Measurements from ENCODE around the gene GPBP1L1.
"Not testable (repeated sequence)": the region's sequence is repeated elsewhere in the genome, so short reads cannot be mapped to it uniquely, and the experiment has no call there.

The GPBP1L1 gene, protein sequence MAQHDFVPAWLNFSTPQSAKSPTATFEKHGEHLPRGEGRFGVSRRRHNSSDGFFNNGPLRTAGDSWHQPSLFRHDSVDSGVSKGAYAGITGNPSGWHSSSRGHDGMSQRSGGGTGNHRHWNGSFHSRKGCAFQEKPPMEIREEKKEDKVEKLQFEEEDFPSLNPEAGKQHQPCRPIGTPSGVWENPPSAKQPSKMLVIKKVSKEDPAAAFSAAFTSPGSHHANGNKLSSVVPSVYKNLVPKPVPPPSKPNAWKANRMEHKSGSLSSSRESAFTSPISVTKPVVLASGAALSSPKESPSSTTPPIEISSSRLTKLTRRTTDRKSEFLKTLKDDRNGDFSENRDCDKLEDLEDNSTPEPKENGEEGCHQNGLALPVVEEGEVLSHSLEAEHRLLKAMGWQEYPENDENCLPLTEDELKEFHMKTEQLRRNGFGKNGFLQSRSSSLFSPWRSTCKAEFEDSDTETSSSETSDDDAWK

DNA sequence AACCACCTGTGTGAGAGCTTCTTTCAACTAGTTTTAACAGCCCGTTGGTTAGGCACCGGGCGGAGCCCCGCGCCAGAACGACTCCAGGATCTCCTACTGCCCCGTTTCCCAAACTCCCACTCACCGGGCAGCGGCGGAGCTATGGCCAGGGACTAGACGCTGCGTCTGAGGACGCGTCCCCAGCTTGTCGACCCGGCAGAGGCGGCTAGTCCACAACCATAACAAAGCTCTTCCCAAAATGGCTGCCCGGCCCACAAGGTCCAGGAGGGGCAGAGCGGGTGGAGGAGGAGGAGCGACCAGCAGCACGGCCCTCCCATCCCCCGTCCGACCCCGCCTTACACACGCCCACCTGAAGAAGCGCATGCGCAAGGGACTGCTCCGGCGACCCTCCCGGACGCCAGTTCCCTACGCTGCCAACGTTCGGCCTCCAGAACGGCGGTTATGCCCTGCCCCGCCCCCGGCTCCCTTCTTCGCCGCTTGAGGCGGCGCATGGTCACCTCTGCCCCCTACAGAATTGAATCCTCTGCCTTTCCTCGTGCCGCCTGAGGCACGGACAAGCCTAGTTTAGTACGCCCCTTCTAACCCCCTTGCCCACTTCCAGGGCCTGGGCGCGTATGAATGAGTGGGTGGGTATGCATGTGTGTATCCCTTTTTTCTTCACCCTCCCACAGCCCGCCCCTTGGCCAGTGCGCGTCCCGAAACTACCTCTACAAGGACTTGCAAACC, at the start of gene GPBP1L1:
TSS of gene GPBP1L1 (minus strand) at position 246 of the 726 bp plus-strand sequence. CDS start 27,446 bp downstream, outside the sequence.
- DNase-seq (ENCODE audit: extremely low read depth in 1 of 2, low read depth in 1 of 2), result peak; percentile 92 to 96

DNA sequence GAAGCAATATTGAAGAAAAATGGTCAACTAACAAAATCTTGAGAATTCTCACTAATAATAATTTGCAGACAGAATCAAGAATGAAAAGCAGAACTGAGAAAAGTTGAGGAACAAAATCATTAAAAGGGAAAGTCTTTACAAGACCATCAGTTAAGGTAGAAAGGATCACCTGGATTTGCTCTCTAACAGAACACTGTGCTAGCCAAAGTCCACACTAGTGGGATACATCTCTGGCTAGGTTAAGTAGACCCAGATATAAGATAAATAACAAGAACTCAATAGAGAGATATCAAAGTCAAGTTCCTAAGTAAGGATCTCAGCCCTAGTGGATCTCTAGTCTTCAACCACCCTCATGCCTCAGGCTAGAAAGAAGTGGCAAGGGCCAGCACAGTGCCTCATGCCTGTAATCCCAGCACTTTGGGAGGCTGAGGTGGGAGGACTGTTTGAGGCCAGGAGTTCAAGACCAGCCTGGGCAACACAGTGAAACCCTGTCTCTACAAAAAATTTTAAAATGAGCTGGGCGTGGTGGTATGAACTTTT, 44.5 kb upstream of the GPBP1L1 start:
- no peak for DNase-seq (ENCODE audit: extremely low read depth in 1 of 2, low read depth in 1 of 2)

DNA sequence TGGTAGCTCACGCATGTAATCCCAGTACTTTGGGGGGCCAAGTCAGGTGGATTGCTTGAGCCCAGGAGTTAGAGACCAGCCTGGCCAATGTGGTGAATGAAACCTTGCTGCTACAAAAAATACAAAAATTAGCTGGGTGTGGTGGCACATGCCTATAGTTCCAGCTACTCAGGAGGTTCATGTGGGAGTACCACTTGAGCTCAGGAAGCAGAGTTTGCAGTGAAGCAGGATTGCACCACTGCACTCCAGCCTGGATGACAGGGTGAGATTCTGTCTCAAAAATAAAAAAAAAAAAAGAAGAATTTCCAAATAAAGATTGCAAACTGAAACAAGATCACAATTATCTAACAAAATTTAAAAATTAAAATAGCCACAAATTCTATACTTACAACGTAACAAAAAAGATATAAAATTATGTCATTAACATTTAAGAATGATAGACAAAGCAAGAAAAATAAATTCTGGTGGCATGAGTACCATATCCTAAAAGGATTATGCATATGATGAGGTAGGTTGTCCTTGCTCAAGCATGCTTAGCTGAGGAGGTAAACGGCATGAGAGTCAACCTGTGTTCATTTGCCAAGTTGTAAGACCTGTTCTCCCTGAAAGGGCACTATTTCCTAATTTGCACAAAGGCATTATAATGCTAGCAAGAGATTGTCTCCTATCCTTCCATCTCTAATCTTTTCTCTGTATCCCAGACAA, 43.9 kb upstream of the GPBP1L1 start:
- DNase-seq (ENCODE audit: extremely low read depth in 1 of 2, low read depth in 1 of 2), result no peak

DNA sequence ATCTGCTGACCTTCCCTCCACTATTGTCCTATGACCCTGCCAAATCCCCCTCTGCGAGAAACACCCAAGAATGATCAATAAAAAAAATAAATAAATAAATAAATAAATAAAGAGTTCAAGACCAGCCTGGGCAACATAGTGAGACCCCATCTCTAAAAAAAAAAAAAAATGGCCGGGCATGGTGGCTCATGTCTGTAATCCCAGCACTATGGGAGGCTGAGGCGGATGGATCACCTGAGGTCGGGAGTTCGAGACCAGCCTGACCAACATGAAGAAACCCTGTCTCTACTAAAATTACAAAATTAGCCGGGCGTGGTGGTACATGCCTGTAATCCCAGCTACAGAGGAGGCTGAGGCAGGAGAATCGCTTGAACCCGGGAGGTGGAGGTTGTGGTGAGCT, 39.7 kb upstream of the GPBP1L1 start:
- DNase-seq (ENCODE audit: extremely low read depth in 1 of 2, low read depth in 1 of 2), result not testable (repeated sequence)

DNA sequence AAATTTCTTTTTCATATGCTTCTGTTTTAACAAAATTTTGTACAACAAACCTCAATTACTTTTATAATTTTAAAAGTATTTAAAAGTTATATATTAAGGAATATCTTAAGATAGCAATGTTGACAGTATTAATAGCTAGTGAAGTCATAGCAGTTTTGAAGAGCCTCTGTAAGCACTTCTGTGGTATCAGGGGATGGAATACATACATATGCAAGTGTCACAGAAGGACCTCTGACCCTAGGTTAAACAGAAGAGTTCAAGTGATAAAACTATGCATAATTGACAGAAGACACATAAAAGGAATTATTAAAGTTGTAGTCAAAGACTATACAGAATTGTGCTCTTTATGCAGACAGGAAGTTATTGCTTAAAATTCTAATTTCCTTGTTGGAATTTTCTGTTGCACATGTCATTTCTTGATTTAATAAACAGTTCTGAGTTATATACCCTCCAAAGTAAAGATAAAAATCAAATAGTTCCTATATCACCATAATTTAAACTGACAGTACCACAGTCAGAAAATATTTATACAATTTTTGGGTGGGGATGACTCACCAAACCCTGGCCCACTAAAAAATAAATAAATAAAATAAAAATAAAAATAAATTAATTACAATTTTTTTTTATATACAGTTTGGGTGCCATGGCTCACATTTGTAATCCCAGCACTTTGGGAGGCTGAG, 37.1 kb upstream of the GPBP1L1 start:
- DNase-seq (ENCODE audit: extremely low read depth in 1 of 2, low read depth in 1 of 2), result no peak

DNA sequence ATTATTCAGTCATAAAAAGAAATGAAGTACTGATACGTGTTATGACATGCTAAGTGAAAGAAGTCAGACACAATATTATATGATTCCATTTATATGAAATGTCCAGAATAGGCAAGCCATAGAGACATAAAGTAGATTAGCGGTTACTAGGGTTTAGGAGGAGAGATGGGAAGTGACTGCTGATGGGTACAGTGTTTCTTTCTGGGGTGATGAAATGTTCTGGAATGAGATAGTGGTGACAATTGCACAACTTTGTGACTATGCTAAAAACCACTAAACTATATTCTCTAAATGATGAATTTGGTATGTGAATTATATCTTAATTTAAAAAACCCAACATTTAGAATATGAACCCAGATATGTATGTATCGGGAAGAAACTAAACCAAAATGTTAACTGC, 36.5 kb upstream of the GPBP1L1 start:
- no peak for DNase-seq (ENCODE audit: extremely low read depth in 1 of 2, low read depth in 1 of 2)

DNA sequence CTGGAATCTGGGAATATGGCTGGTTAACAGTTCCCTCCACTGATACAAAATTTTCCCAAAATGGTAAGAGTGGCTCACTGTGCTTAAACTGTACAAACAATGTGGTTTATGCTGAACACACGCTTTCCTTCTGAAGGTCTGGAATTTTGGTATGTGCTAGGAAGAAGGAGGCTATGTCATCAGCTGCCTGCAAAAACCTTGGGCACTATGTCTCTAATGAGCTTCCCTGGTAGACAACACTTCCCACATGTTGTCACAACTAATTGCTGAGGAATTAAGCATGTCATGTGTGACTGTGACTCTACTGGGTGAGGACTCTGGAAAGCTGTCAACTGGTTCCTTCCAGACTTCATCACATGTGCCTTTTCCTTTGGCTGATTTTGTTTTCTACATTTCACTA, 34.9 kb upstream of the GPBP1L1 start:
- no peak for DNase-seq (ENCODE audit: extremely low read depth in 1 of 2, low read depth in 1 of 2)

DNA sequence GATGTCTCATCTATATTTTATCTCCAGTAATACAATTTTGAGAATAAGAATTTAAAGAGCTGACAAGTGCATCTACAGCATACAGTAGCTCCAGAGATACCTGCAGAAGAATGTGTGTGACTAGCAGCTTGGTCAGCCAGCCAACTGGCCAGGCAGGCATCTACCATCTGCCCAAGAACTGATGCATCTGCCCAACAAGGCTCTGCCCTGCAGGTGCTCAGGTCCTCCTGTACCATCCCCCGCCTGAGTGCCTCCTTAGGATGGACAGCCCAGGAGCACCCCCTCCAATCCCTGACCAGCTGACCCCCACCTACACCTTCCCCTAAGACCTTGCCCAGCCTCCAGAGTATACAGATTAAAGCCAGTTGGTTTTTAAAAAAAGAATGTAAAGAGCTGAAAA, 32.0 kb upstream of the GPBP1L1 start:
- no peak for DNase-seq (ENCODE audit: extremely low read depth in 1 of 2, low read depth in 1 of 2)

DNA sequence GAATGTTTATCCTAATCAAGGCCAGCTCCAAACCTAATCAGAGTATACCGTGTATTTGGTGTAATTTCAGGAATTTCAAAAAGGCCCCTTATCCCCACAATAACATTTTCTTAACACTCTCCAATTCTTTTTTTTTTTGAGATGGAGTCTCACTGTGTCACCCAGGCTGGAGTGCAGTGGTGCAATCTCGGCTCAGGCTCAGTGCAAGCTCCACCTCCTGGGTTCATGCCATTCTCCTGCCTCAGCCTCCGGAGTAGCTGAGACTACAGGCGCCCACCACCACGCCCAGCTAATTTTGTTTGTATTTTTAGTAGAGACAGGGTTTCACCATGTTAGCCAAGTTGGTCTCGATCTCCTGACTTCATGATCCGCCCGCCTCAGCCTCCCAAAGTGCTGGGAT, 31.1 kb upstream of the GPBP1L1 start:
- not testable (repeated sequence) for DNase-seq (ENCODE audit: extremely low read depth in 1 of 2, low read depth in 1 of 2)

DNA sequence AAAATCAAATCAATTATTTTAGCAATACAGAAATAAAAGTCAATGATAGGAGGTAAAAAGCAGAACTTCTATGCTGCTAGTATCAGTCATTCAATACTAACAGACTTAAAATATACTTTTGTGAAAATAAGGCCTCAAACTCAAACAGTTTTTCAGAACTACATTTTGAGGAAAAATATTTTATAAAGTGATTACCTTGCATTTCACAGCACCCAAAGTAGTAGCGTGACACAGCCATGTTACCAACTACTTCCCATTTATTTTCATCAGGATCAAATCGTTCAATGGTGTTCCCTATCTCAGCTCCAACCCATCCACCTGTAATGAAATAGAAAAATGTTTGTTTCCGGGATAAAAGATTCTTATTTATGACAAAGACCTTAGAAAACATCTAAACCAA, 30.4 kb upstream of the GPBP1L1 start:
- DNase-seq (ENCODE audit: extremely low read depth in 1 of 2, low read depth in 1 of 2), result no peak

DNA sequence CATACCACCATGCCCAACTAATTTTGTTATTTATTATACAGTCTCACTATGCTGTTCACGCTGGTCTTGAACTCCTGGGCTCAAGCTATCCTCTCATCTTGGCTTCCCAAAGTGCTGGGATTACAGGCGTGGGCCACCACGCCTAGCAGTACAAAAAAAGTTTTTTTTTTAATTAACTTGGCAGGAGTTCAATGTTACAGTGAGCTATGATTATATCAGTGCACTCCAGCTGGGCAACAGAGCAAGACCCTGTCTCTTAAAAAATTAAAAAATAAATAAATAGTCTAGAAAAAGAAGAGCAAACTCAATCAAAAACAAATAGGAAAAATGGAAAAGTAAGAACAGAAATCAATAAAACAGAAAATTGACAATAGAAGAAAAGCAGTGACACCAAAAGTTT, 27.4 kb upstream of the GPBP1L1 start:
- DNase-seq (ENCODE audit: extremely low read depth in 1 of 2, low read depth in 1 of 2), result no peak

DNA sequence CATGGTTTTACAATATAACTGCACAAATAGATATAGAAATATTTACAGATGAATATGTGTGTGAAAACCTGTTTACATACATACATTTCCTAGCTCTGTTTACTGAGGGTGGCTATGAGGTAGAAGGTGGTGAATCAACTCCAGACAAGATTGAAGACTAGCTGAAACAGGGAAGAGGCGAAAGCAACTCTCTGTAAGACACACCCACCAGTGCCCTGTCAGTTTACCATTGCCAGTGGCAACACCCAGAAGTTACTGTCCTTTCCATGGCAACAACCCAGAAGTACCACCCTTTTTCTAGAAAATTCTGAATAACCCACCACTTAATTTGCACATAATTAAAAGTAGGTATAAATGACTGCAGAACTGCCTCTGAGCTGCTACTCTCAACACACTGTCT, 18.3 kb upstream of the GPBP1L1 start:
- no peak for DNase-seq (ENCODE audit: extremely low read depth in 1 of 2, low read depth in 1 of 2)

DNA sequence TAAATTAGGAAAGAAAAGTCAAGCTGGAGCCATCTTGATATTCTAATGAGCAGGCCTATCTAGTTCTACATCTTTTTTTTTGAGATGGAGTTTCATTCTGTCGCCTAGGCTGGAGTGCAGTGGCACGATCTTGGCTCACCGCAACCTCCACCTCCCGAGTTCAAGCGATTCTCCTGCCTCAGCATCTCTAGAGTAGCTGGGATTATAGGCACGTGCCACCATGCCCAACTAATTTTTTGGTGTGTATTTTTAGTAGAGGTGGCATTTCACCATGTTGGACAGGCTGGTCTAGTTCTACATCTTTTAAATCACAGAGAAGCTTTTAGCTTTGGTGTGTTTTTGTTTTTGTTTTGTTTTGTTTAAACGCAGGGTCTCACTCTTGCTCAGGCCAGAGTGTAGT, 8.5 kb upstream of the GPBP1L1 start:
- DNase-seq (ENCODE audit: extremely low read depth in 1 of 2, low read depth in 1 of 2), result no peak

DNA sequence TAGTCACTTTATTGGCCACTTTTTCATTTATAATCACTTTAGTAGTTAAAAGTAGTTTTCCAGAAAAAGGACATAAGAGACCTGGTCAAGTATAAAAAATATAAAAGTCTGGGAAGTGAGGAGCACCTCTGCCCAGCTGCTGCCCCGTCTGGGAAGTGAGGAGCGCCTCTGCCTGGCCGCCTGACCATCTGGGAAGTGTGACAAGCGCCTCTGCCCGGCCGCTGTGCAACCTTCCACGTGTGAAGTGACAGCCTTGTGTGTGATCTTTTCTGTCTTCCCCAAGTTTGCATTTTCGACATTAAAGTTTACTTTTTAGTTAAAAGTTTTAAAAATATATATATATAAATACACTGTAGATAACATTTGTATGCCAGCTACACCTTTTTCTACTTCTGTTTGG, 7.5 kb upstream of the GPBP1L1 start:
- not testable (repeated sequence) for DNase-seq (ENCODE audit: extremely low read depth in 1 of 2, low read depth in 1 of 2)

DNA sequence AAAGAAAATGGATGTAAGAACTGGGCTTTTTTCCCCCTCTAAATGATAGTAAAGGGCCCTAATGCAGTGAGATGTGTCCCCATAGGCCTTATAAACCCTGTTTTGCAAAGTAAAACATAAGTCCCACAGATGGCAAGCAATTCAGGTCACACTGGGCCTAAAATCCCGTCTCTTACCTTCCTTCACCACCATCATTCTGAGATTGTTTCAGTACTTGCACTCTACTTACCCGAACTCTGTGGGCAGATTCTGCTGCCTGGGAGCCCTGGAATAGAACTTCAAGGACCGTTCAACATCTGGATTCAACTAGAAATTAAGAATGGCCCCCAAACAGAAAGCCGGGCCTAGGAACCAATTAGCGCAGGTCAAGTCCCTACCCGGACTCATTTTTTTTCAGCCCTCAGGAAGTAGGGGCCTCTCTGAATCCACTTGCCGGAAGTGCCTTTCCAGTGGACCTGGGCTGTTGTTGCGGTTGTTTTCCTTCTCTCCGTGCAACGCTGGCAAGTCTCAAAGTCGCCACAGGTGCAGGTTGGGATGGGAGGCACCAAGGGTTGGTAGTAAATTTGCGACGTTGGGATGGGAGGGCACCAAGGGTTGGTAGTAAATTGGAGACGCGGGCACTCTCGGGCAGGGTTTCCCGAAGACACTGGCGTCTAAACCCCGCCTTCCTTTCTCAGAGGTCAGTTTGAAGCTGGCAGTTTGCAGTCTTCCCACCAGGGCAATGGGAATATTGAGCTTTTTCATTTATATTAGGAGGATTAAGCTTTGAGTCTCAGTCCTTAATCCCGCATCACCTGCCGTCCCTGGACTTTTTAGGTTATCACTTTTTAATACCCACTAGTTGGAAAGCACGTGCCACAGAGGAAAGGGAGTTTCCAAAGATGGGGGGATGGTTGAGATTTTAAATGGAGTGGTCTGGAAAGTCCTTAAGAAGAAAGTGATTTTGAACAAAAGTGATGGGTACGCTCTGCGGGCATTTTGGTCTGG, 1.7 kb upstream of the GPBP1L1 start, which contains the start of gene TMEM69:
TSS of gene TMEM69 (plus strand) at position 428 of the 987 bp plus-strand sequence. CDS start 2,888 bp downstream, outside the sequence.
- peak; percentile 41 to 46 for DNase-seq (ENCODE audit: extremely low read depth in 1 of 2, low read depth in 1 of 2)

DNA sequence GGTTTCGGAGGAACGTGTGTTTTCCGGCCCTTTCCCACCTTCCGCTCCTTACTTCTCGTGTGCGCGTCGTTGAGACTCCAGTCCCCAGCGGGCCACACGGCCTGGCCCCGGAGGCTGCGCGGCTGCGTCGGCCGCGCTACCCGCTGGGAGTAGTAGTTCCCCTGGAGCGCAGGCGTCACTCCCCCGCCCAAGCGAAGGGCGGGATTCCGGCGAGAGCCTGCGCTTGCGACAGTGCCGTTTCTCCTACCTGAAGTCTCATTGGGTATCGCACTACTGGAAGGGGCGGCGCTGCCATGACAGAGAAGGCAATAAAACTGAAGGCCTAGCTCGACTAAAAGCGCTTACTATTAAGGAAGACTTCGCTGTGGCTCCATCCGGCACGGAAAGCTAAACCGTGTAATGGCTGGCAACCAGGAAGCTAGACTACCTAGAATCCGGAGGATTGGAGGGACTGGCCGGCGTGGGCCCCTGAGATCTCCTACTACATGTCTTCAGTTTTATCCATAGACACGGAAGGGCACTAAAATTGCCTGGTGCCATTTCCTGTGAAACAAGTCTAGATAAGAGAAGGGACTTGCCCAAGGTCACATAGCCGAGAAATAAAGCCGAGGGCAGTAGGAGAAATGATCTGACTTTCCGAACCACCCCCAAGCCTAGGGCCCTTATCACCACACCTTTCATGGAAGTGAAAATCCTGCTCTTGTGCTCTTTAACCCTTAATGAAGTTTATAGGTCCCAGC, 851 bp upstream of the GPBP1L1 start:
- peak; percentile 89 to 93 for DNase-seq (ENCODE audit: extremely low read depth in 1 of 2, low read depth in 1 of 2)

DNA sequence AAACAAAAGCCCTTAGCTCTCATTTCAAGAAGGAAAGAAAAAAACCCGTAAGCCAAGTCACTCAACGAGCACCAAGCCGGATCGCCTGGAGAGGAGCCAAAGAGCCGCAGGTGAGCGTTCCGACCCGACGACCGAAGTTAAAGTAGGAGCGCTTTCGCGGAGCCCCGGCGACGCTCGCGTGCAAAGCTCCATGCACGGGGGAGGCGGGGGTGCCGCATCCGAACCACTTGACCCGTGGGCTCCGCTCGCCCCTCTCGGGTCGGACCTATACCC, 382 bp downstream of the GPBP1L1 start:
- DNase-seq (ENCODE audit: extremely low read depth in 1 of 2, low read depth in 1 of 2), result peak in 1 of 2 donors; percentile 49

DNA sequence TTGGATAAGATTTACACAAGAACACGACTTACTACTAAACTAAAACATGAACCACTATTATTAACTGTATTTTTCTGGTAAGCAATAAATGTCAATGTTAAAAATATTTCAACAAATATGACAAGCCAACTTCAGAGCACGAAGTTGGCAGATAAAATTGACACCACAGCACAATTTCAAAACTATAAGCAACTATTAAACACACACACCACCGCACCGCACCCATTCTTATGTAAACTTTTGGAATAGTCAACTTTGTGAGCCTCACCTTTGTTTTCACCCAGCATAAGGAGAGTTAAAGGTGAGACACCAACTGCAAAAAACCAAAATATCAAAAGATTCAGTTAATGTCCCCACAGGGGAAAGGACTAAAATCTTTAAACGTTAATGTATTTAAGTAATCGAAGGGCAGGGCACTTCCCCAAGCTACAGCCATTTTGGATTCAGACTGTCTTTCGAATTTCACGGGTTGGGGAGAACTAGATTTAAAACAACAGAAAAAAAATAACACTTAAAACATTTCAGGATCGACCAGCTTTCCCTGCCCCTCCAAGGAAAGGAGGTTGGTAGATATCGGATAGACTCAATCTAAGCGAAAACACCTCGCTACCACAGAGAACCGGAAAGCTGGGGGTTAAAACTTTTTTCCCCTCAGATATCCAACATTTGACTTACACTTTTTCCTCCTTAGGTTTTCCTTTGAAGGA, 872 bp downstream of the GPBP1L1 start:
- DNase-seq (ENCODE audit: extremely low read depth in 1 of 2, low read depth in 1 of 2), result no peak
